HK-2 (cell line): Measurements from ENCODE around the gene RYK.
"Not testable (repeated sequence)": the region's sequence is repeated elsewhere in the genome, so short reads cannot be mapped to it uniquely, and the experiment has no call there.

Experiments
- DNase-seq: peaks from one replicate; pipeline ENCODE4 v3.0.0-alpha.2; 2018; ENCODE audit not compliant: unreplicated experiment

RYK gene

DNA sequence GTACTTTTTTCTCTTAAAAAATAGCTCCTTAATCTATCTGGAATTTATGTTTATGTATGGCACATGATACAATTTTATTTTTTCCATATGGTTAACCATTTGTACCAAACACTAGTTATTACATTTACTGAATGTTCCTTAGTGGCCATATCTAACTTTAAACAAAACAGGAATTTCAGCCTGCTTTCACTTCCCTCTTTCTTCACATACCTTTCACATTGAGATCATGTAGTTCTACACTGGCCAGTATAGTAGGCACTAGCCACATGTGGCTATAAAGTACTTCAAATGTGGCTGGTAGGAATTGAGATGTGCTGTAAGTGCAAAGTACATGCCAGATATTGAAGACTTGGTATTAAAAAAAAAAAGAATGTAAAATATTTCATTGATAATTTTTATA is 4.7 kb upstream of the RYK start:
- DNase-seq: no peak

DNA sequence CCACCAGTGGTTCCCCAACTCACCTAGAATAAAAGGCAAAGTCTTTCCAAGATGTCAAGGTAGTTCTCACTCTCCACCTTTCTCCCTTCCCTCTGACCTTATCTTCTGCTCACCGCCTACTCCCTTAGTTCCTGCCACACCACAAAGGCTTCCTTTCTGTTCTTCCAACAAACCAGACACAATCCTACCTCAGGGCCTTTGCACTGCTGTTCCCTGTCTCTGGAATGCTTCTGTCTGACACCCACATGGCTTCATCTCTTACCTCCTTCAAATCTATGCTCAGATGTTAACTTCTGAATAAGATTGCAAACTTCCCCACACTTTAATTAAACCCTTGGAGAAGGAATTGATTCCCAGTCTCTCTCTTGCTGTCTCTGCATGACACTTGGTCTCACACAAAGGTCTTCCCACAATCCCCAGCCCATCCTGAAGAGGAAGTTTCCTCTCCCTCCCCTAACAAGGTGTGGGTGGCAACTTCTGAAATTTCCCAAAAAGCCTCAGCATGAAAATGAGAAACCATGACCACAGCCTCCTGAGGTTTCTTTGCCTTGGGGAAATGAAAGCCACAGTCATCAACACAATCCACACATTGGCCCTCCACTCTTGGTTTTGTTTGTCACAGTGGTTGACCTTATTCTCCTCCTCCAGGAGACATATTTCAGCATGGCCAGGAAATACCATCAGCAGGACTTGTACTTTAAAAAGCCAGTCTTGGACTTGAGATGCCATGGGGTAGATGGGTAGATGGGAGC is 3.0 kb upstream of the RYK start:
- DNase-seq: no peak

DNA sequence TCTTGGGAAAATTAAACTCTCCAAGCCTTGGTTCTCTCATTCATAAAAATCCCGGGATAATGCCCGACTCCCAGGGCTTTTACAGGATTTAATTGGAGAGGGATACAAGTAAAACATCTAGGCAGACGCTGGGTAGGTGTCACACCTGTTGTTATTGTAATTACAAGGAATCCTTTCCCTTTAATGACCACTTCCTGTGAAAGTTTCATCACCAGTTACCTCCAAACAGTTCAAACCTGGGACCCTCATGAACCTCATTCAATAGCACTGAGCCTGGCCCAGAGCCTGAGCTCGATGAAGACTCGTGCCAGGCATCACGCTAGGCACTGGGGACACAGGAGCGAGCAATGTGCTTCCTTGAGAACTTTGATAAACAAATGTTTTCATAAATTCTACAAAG is 2.1 kb upstream of the RYK start:
- DNase-seq: no peak

- DNase-seq: no peak
These were observed 1.2 kb upstream of the RYK start for GRCh38 chr3:134251731-134252391.

GRCh38 chr3:134249935-134250716 is 533 bp downstream of the RYK start:
- peak; percentile 79 for DNase-seq

GRCh38 chr3:134249296-134249841 is 1.3 kb downstream of the RYK start:
- DNase-seq: no peak

DNA sequence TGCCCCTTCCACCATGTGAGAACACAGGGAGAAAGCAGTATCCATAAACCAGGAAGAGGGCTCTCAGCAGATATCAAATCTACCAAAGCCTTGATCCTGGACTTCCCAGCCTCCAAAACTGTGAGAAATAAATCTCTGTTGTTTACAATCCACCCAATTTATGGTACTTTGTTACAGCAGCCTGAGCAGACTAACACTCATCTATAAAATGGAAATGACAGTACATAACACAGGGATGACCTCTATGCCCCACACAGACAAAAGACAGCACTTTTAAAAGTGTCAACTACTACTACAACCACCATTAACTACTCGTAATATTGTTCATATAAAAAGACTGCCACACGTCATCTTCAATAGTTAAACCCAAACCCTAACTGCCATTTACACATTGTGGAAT is 5.7 kb downstream of the RYK start:
- no peak for DNase-seq

GRCh38 chr3:134242649-134243617 is 7.7 kb downstream of the RYK start:
- DNase-seq: no peak

GRCh38 chr3:134239538-134239937 is 11.1 kb downstream of the RYK start:
- DNase-seq: no peak

GRCh38 chr3:134237454-134238145 is 13.1 kb downstream of the RYK start:
- no peak for DNase-seq

GRCh38 chr3:134236505-134237170 is 14.0 kb downstream of the RYK start:
- DNase-seq: no peak

DNA sequence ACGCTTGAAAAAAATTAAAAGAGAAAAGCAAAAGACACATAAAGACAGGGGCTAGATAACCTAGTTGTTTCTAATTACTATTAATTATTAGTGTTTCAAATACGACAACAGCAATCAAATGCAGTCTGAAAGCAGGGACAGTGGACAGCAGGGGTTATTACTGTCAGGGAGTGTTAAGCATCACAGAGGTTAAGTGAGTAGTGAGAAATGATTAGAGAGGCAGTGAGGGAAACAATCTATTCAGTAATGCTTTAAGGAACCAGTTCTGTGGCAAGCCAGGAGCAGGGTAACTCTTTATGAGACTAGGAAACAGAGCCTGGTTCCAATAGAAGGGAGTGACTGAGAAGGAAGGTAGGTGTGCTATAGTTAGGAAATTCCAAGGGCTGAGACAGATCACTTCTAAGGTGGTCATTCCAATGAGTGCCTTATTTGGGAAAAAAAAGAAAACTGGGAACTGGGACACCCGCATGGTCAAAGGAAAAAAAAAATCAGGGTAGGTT is 15.0 kb downstream of the RYK start:
- no peak for DNase-seq

GRCh38 chr3:134232951-134233350 is 17.7 kb downstream of the RYK start:
- DNase-seq: no peak

DNA sequence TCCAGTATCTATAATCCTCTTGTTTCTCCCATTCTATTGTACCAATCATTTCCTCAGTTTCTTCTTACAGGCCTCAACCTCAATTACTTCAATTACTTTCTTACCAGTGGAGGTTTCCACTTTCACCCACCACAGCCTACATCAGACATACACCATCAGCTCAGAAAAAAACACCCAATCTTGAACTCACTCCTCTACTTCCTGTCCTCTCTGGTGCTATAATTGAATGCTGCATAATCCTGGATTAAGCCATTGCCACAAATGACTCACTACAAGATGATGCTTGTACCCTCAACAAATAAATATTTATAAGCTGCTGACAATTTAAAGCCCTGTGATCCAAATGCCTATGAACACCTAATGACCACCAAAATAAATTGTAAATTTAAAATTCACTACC is 18.5 kb downstream of the RYK start:
- DNase-seq: no peak

DNA sequence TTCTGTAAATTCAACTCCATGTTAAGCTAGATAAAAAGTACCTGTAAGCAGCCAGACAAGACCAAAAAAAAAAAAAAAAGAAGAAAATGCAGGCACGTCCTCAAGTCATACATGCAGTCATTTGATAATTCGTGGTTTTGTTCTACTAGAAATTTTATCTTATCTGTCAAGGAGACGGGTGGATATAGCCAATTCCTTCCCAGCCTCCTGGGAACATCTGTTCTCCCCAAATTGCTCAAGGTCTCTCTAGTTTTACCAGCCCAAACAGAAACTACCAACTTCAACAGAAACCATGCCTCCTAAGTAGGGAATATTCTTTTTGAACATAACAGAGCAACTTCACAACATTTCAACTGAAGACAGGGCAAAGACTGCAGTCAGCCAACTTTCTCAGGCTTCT is 19.5 kb downstream of the RYK start:
- no peak for DNase-seq

DNA sequence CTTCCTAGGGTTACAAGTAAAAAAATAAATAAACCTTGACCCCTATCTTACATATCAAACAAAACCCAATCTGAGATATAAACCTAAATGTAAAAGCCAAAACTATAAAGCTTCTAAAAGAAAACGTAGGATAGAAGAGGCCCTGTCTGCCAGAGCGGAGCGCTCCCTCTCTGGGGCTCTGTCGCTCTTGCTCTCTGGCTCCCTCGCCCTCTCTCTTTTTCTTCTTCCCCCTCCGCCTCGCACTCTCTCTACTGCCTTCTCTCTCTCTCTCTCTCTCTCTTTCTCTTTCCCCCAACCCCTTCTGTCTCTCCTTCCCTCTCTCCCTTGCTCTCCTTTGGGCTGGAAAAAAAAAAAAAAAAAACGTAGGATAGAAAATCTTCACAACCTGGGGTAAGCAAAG is 21.6 kb downstream of the RYK start:
- DNase-seq: no peak

DNA sequence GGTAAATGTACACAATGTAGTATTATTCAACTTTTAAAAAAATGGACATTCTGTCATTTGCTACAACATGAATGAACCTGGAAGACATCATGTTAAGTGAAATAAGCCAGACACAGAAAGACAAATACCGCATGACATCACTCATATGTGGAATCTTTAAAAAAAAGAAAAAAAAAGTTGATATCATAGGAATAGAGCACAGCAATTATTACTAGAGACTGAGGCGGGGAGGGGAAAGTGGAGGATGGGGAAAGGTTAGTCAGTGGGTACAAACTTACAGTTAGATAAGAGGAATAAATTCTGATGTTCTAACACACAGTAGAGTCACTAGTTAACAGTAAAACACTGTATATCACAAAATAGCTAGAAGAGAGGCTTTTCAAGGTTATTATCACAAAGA is 22.2 kb downstream of the RYK start:
- no peak for DNase-seq

DNA sequence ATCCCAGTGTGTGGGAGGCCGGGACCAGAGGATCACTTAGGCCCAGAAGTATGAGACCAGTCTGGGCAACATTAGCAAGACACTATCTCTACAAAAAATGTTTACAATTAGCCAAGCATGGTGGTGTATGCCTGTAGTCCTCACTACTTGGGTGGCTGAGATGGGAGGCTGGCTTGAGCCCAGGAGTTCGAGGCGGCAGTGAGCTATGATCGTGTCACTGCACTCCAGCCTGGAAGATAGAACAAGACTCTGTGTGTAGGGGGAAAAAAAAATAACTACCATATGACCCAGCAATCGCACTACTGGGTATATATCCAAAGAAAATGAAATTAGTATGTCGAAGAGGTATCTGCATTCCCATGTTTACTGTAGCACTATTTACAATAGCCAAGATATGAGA is 22.6 kb downstream of the RYK start:
- DNase-seq: no peak

GRCh38 chr3:134224796-134225156 is 25.9 kb downstream of the RYK start:
- DNase-seq: not testable (repeated sequence)

- no peak for DNase-seq
These were observed 27.8 kb downstream of the RYK start for GRCh38 chr3:134222835-134223234.
